ENCODE data around the gene NCF2. TPM values are rescaled to one million over a fixed set of nuclear protein-coding genes. Genes with fewer than 3 reads are reported as not detected.
A peak's percentile ranks its signal among the peaks of the same experiment; 100 is the strongest.
"Not testable (repeated sequence)": the region's sequence is repeated elsewhere in the genome, so short reads cannot be mapped to it uniquely, and the experiment has no call there.

NCF2 gene
- total and polyA plus RNA-seq, 8 donors, result 4.7 to 139 (median 6.8) TPM

- Histone ChIP-seq H3K9me3 (no peaks in the 10 kb centered on the region), H3K4me3 (no peak overlapping the region), H3K27ac (peak overlapping the region in 1 of 2 donors; percentile 51), H3K4me1 (peaks cover 18 to 54% of the 10 kb centered on the region in 2 donors), H3K36me3 (peaks cover 0 to 48% of the 10 kb centered on the region in 2 donors), H3K27me3 (no peaks in the 10 kb centered on the region)
- TF ChIP-seq CTCF (IDR thresholded peaks at IDR 0.05), result peak; percentile 42 to 60
- ATAC-seq (peak; percentile 92), DNase-seq (peak in 3 of 4 donors; percentile 54 to 84 (median 64))
- intact Hi-C loops (cut with DNase I), result no loop called here
Measured at GRCh38 chr1:183622884-183623785, 32.9 kb upstream of the NCF2 start.

GRCh38 chr1:183622013-183622412, 31.8 kb upstream of the NCF2 start:
- no peak for TF ChIP-seq CTCF (IDR thresholded peaks at IDR 0.05)
- intact Hi-C loops (cut with DNase I), result no loop called here

GRCh38 chr1:183620311-183620710, 30.1 kb upstream of the NCF2 start:
- ATAC-seq (no peak), DNase-seq (no peak)
- Histone ChIP-seq H3K27ac (no peak overlapping the region), H3K4me1 (peaks cover 0 to 28% of the 10 kb centered on the region in 2 donors), H3K9me3 (no peaks in the 10 kb centered on the region), H3K4me3 (no peak overlapping the region), H3K36me3 (peaks cover 0 to 21% of the 10 kb centered on the region in 2 donors), H3K27me3 (no peaks in the 10 kb centered on the region)
- intact Hi-C loops (cut with DNase I), result no loop called here
- no peak for TF ChIP-seq CTCF (IDR thresholded peaks at IDR 0.05)

More at GRCh38 chr1:183622013-183622412, 31.8 kb upstream of the NCF2 start:
- Histone ChIP-seq H3K27ac (peak overlapping the region in 1 of 2 donors; percentile 51), H3K27me3 (no peaks in the 10 kb centered on the region), H3K4me3 (no peak overlapping the region), H3K9me3 (no peaks in the 10 kb centered on the region), H3K4me1 (peaks cover 17 to 45% of the 10 kb centered on the region in 2 donors), H3K36me3 (peaks cover 0 to 38% of the 10 kb centered on the region in 2 donors)
- ATAC-seq (no peak), DNase-seq (no peak)

- no peak for TF ChIP-seq CTCF (IDR thresholded peaks at IDR 0.05)
- intact Hi-C loops (cut with DNase I), result no loop called here
- no peak overlapping the region for H3K27ac ChIP-seq
- peaks cover 0 to 16% of the 10 kb centered on the region in 2 donors for H3K36me3 ChIP-seq
- H3K9me3 ChIP-seq, result no peaks in the 10 kb centered on the region
- peaks cover 0 to 23% of the 10 kb centered on the region in 2 donors for H3K4me1 ChIP-seq
- no peak for ATAC-seq
- H3K4me3 ChIP-seq, result no peak overlapping the region
- peak in 2 of 4 donors; percentile 47 to 54 for DNase-seq
- H3K27me3 ChIP-seq, result no peaks in the 10 kb centered on the region
Measured at GRCh38 chr1:183619781-183620180, 29.5 kb upstream of the NCF2 start.

- H3K27me3 ChIP-seq; H3K36me3 ChIP-seq; DNase-seq; H3K9me3 ChIP-seq; H3K27ac ChIP-seq; ATAC-seq; intact Hi-C loops (cut with DNase I); H3K4me3 ChIP-seq: not testable (repeated sequence)
- H3K4me1 ChIP-seq, result peaks cover 0 to 19% of the 10 kb centered on the region in 2 donors
Measured at GRCh38 chr1:183618202-183618601, 27.9 kb upstream of the NCF2 start.

- H3K27me3 ChIP-seq; H3K36me3 ChIP-seq; H3K27ac ChIP-seq; H3K9me3 ChIP-seq; intact Hi-C loops (cut with DNase I); DNase-seq; ATAC-seq; H3K4me3 ChIP-seq: not testable (repeated sequence)
- H3K4me1 ChIP-seq, result peaks cover 8 to 26% of the 10 kb centered on the region in 2 donors
Measured at GRCh38 chr1:183612975-183613374, 22.7 kb upstream of the NCF2 start.

All from left lung (tissue), 10 donors.